HG03520 (cell line): ENCODE measurements around the gene SNX8.
A peak's percentile ranks its signal among the peaks of the same experiment; 100 is the strongest.

Experiments used
- ATAC-seq: cut with Tn5 transposase; IDR thresholded peaks from one replicate; pipeline ENCODE4 v1.9.1; 2021; ENCODE audit warnings: mild to moderate bottlenecking, moderate library complexity; ENCODE audit not compliant: unreplicated experiment

SNX8 gene

DNA sequence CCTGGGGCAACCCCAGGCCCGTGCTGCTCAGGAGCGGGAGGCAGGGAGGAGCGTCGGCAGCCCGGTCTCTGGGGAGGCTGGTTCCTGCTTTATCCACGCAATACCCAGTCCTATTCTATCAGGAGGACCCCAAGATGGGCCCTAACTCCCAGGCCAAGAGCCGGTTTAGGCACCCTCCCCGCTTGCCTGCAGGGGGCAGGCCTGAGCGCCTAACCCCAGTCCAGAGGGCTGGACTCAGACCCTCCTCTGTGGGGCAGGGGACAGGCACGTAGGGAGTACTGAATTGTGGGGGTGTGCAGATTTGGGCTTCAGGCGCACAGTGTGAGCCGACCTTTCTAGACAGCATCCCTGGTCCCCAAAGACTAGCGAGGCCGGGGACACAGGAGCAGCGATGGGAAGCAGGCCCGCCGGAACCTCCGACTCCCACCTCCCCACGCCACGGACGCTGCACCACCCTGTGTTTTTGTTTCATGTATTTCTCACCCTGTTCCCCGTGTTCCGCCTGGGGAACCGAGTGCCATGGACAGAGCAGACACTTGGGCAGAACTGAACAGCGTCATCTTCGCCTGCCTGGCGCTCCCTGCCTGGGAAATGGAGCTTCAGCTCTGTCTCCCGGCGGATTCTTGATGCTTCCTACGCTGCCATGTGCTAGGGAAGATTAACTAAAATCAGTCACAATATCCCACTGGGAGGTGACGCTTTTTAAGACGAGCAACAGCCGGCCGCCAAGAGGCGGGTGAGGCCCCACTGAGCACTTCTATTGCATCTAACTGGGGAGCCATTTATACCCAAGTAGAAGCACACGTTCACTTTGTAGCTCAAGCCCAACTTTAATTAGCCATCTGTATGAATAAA is 66.9 kb downstream of the SNX8 start:
- no peak for ATAC-seq

DNA sequence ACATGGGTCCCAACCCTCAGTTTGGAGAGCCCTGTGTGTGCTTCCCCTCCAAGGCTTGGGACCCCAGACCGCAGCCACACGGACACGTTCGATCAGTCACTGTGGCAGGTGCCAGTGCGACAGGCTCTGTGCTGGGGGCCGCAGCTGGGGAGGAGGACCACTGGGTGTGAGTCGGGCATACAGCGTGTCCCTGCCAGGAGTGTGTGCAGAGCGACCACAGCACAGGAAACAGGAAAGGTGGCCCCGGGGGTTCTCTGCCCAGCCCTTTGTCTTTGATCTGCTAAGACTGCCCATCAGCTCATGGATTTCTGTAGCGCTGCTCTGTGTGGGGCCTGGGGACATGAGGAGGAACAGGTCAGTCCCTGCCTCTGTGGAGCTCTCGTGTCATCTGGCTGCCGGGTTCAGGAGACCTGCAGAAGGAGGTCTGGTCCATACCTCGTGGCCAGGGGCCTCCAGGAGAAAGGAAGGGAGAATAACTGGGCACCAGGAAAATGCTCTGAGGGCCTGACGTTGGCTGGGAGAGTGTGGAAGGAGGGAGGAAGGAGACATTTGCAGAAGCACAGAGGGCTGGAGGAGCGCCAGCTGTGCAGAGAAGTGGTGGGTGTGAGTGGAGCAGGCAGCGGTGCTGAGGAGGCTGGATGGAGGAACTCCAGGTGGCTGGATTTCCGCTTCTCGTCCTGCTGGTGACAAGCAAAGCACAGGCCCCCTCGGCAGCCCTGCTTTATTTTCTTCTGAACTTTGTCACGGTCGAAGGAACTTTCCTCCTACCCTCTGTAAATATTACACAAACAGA is 68.2 kb downstream of the SNX8 start:
- ATAC-seq, result no peak

DNA sequence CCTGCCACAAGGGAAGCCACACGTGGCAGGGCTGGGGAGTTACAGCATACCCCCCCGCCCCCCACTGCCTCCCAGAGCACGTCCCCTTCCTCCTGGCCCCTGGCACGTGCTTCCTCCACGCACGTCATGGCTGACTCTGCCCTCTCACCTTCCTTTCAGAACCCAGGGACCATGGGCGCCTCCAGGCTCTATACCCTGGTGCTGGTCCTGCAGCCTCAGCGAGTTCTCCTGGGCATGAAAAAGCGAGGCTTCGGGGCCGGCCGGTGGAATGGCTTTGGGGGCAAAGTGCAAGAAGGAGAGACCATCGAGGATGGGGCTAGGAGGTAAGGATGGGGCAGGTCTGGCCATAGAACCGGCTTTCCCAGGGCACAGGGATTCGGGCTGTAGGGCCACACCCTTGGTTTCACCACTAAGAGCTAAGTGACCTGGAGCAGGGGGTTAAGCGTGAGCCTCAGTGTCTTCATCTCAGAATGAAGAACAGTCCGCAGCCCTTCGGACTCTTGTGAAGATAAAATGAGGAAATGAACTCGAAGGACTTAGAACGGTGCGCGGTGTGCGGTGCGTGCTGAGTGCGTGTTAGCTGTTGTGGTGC is 69.7 kb downstream of the SNX8 start:
- ATAC-seq, result no peak

DNA sequence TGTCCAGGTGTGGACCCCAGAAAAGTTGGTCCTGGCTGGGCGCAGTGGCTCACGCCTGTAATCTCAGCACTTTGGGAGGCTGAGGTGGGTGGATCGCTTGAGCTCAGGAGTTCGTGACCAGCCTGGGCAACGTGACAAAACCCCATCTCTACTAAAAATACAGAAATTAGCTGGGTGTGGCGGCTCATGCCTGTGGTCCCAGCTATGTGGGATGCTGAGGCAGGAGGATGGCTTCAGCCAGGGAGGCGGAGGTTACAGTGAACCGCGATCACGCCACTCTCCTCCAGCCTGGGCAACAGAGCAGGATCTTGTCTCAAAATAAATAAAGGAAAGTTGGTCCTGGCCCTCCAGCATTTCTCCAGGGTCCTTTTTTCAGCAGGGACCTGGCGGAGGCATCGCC is 70.8 kb downstream of the SNX8 start:
- ATAC-seq, result no peak

DNA sequence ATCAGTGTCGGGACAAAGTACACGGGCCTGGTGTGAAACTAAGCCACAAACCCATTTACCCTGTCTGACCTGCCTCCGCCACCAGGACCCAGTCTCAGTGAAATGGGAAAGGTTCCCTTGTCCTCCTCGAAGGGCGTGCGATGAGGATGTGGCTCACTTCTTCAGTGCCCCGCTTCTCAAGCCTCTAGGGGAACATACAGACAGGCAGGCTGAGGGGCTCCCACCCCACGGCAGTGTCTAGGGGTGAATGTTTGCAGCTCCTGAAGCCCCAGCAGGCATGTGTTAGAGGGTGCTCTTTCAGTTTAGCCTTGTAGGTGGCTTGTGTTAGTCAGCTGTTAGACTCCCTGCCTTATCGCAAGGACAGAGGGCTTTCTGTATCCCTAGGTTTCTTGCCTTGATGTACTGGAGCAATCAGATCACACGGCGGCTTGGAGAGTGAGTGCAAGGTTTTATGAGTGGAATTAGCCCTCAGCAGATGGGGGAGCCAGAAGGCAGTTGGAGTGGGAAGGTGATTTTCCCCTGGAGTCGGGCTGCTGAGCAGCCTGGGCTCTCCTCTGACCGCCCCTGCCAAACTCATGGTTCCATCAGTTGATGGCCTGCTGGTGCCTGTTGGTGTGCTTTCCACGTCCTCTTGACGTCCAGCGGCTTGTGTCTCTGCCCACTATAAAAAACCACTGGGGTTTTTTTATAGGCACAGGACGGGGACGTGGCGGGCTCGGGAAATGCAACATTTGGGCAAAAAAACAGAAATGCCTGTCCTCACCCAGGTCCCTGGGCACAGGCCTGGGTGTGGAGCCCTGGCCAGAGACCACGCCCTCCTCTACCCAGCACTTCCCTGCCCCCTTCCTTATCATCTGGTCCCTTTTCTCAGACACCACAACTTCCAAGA is 71.5 kb downstream of the SNX8 start:
- no peak for ATAC-seq

DNA sequence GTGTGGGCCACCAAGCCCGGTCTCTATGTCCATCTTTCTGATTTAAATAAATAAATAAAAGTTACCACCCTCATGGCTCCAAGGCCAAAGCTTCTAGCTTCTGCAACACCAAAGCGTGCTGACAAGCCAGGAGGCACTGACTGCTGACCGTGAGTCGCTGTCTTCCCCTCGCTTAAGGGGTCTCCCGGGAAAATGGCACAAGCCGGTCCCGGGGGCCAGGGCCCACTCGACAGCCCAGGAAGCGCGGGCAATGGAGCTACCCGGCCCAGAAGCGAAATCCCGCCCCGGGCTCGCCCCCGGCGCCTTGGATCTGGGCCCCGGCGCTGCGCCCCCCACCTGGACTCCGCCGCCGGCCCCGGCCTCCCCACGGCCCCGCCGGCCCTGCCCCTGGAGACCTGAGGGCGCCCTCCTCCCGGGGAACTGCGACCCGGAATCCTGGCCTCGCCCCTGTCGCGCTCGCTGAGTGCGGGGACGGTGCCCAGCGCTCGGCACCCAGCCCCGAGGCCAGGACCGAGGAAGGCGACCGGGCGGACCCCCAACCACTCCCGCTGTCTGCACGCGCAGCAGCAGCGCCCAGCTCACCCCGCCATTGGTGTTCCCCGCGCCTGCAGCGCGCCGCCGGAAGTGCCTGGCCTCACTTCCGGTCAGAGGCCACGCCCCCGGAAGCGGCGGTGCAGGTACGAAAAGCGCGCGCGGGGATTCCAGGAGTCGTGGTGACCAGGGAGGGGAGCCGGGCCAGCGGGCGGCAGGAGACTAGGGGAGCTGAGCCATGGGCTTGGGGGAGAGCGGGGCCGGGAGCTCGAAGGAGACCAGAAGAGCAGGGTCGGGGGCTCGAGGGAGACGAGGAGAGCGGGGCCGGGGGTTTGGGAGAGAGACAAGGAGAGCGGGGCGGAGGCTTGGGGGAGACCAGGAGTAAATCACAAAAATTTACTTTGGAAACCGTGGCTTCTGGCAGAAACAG is 72.4 kb downstream of the SNX8 start, which contains the start of the genes MRM2 and NUDT1:
MRM2 (minus strand) TSS at position 626 of the 961 bp plus-strand sequence; CDS start at position 590, 36 bp downstream.
NUDT1 (plus strand) TSS at position 647 of the 961 bp plus-strand sequence. CDS start 2,349 bp downstream, outside the sequence.
- ATAC-seq, result peak; percentile 61

DNA sequence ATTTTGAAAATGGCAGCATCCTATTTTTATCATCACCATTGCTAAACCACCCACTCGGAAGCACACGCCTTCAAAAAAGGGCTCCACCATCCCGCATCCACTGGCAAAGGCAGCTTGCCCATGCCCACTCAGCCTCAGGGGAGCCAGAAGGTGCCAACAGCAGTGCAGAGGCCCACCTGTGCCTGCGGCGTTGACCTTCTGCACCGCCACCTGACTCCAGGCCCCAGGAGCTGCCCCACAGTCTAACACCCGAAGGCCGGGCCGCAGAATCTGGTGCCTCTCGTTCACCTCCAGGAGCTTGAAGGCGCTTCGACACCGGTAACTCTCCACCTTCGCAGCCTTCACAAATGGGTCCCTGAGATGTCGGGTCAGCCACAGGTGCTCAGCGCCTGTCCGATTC is 75.0 kb downstream of the SNX8 start:
- ATAC-seq, result no peak

DNA sequence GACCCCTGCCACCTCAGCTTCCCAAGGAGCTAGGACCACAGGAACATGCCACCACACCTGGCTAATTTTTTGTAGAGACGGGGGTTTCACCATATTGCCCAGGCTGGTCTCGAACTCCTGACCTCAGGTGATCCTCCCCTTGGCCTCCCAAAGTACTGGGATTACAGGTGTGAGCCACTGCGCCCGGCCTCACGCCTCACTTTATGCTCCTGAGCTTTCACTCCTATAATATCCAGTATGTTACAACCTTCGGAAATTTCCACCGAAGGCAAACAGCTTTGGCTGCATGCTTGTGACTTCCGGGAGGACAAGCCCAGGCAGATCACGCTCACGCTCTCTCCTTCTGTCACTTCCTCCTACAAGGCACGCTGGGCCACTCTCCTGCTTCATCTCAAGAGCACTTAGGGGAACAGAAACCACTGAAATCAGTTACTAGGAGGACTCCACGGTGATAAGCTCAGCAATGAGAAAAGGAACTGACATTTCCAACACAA is 77.1 kb downstream of the SNX8 start:
- peak; percentile 58 for ATAC-seq

DNA sequence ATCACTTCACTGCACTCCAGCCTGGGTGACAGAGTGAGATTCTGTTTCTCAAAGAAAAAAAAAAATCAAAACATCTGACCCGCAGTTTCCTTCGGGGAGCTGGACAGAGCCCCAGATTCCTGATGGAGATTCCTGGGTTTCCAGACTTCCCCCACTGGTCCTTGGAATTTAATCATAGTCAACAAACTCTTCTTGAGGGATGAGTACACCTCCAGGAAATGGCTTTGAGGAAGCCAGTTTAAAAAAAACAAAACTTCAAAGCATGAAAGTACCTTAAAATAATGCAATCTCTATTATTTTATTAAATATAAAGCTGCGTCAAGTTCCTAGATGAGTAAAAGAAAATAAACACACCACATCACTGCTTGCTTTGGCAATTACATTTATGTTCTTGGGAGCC is 80.3 kb downstream of the SNX8 start:
- ATAC-seq, result no peak

DNA sequence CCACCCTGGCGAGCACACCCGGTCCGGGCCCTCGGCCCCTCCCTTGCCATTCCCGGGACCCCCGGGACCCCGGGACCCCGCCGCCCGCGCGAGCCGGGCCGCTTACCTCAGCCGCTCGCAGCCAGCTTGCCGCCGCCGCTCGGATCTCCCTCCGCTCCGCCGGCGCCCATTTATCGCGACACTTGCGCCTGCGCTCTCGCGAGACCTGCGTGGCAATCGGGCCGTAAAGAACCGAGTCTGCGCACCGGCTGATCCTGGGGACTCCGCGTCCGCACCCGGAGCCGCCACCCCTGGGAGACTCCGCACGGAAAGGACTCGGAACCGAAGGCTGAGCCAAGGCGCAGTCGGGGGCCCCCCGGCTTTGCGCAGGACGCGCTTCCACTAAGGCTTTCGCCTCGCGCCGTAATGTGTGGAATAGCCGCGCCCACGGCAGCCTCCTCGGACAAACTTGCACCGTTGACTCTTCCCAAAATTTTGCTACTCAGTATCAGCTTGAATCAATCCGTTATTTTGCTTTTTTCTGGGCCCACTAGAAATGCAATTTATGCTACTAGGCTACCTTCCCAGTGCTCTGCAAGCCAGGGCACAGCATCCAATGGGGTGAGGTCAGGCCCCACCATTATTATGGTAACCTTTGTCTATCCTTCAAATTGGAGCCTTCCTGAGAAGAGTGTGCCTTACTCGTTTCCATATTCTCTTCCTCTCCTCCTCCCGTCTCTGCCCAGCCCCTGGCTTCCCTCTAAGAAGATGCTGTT is 81.3 kb downstream of the SNX8 start, which contains the start of gene MAD1L1:
MAD1L1 (minus strand) TSS at position 180 of the 755 bp plus-strand sequence. CDS start 2,812 bp downstream, outside the sequence.
- ATAC-seq, result peak; percentile 63

DNA sequence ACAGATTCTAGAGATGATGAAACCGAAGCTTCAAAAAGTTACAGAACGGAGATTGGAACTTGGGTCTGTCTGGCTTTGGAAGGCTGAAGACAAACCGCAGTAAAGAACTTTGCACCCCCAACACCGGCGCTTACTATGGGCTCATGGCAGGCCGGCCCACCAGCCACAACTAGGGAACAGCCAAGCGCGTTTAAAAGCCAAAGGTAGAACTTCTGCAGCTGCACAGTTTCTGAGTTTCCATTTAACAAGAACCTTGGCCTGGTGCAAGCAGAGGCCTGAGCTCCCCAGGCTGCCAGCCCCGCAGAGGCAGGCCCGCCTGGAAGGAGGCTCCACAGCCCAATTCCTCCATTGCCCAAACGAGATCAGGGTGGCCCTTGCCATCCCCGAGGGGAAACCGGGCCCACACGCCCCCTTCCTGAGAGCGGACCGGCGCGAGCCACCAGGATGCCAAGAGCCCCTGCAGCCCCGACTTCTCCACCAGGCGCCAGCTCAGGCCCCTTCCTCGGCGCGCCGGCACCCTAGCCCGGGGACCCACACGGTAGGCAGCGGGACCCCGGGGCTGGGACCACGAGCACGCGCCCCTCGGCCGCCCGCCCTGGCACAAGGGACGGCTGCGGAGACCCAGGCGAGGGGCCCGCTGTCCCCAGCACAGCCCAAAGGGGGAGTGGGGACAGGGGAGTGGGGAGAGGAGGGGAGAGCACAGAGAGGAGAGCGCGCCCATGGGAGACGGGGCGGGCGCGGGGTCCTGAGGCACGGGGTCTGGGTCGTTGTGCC is 82.1 kb downstream of the SNX8 start:
- ATAC-seq, result peak; percentile 29

DNA sequence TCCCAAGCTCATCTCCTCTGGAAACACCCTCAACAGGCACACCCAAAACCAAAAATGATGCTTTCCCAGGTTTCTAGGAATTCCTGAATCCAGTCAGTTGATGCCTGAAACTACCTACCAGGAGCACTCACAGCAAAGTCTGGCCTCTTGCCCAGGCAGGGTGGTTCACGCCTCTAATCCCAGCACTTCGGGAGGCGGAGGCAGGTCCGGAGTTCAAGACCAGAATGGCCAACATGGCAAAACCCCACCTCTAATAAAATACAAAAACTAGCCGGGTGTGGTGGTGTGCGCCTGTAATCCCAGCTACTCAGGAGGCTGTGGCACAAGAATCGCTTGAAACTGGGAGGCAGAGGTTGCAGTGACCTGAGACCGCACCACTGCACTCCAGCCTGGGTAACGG is 83.4 kb downstream of the SNX8 start:
- no peak for ATAC-seq

DNA sequence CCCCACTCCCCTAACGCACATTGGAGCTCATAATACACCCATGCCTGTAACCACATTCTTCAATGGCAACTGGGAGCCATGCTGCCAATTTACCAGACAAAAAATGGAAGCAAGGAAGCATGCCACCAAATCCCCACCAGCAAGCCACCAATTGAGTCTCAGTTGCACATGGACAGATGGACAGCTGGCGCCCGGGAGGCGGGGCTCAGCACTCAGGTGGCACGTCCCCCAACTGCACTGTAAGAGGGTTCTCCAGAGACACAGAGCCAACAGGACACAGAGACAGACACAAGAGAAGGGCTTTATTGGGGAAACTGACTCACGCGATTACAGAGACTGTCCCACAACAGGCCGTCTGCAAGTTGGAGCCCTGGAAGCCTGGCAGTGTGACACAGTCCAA is 84.0 kb downstream of the SNX8 start:
- no peak for ATAC-seq

DNA sequence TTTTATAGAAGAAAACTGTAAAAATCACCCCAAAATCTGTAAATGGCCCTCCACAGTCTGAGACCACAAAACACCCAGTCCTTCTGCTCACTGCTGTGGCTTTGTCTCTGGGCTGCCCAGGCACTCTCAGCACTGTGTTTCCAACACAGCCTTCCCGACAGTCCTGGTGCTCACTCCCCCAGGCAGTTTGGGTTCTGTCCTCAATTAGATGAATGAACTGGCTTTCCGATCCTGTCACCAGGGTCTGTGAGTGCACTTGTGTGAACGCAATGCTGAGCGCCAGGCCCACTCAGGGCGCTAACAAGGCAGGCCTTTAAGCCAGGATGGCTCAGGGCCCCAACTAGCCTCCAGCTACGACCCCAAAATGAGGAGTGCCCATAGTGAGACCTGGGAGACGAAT is 84.8 kb downstream of the SNX8 start:
- no peak for ATAC-seq

DNA sequence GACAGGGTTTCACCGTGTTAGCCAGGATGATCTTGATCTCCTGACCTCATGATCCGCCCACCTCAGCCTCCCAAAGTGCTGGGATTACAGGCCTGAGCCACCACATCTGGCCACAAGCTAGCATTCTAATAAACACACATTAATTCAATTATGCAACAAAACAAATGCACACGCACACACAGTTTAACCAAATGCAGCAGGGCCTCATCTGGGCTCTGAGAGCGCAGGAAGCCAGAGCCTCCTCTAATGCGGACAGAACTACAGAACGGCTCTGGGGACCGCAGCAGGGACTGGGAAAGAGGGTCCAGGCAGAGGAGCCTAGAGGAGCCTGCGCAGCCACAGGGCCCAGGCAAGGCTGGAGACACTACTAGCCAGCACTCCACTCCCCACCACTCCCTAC is 85.3 kb downstream of the SNX8 start:
- no peak for ATAC-seq

DNA sequence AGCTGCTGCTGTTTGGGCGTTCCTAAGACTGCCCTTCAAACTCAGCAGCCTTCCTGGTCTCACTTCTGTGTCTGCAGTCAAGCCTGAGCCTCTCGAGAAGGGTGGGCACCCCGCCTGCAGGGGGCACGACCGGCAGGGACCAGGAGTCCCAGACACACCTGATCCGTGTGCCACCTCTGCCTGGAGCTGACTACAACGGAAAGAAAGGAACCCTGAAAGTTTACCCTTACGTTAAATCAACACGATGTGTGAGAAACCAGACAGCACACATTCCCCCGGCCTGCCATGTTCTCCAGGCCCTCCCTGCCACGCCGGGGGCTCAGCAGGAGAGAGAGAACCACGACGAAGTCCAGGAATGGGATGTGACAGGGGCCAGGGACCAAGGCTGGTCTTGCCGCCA is 86.5 kb downstream of the SNX8 start:
- ATAC-seq, result no peak

DNA sequence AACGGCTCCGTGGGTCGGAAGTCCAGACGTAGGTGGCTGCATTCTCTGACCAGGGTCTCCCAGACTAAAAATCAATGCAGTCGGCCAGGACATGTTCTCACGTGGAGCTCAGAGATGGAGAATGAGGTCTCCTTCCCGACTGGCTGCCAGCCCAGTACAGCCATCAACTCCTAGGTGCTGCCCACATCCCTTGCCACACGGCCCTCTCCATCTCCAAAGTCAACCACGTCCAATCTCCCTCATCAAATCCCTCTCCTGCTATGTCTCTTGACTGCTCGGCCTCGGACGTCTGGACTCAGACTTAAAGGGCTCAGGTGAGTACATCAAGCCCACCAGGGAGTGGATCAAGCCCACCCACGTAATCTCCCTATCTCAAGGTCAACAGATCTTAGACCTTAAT is 88.4 kb downstream of the SNX8 start:
- ATAC-seq, result no peak

DNA sequence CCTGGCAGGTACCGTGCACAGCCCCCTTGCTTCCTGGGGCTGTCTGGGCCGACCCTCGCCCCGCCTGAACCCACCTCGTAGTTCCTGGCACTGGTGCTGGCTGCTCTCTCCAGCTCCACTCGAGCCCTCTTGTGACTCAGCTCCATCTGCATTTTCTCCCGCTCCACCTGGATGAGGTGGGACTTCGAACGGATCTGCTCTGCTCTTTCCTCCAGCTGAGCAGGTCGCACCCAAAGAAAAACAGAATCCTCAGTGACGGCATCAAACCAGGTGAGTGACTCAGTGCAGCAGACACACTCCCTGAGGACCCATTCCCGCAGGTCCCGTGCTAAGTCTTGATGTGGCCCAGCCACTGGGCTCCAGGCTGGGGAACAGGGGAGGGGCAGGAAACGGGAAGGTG is 88.9 kb downstream of the SNX8 start:
- ATAC-seq, result no peak
